ENCODE data around the gene AGK. TPM values are rescaled to one million over a fixed set of nuclear protein-coding genes. Genes with fewer than 3 reads are reported as not detected.

Gene AGK
- total and polyA plus RNA-seq, 2 experiments from 2014 or later: 18.3 to 24.1 TPM

DNA sequence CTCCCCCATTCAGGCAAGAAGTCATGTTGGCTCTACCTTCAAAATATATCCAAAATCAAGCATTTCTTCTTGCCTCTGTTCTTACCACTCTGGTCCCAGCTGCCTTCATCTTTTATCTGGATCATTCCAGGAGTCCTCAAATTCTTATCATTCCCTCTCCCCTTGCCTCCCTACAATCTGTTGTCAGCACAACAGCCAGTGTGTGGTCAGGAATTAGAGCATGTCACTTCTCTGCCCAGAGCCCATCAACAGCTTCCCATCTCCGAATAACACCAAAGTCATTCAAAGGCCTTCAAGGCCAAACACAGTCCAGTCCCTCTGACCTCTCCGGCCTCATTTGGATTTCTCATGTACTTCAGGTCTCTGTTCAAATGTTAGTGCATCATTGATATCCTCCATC, 80.3 kb downstream of the AGK start:
- Histone ChIP-seq H3K27ac (no peak overlapping the region), H3K4me1 (ENCODE audit: insufficient read depth) (no peaks in the 10 kb centered on the region), H3K36me3 (ENCODE audit: low read depth) (no peaks in the 10 kb centered on the region), H4K20me1 (ENCODE audit: insufficient read depth) (no peaks in the 10 kb centered on the region), H3K9ac (no peak overlapping the region), H3K4me2 (ENCODE audit: unreplicated experiment) (no peak overlapping the region), H3F3A (ENCODE audit: insufficient read depth) (no peaks in the 10 kb centered on the region), H3K27me3 (replicated peaks; ENCODE audit: insufficient read depth) (no peaks in the 10 kb centered on the region), H3K9me2 (ENCODE audit: insufficient read depth) (no peaks in the 10 kb centered on the region), H3K4me3 (no peak overlapping the region), H3K9me3 (ENCODE audit: low read depth) (no peaks in the 10 kb centered on the region), H3K79me2 (ENCODE audit: insufficient read depth) (no peaks in the 10 kb centered on the region), H2AFZ (no peak overlapping the region)
- WGBS, 2 experiments (ENCODE audit: low coverage in 1 of 2, low lambda C conversion rate in 2 of 2, missing lambda C conversion rate in 2 of 2): 94 to 100% methylated on average over 2 of the region's 2 CpGs
- no peak for DNase-seq
- no peak for TF ChIP-seq EZH2 (IDR thresholded peaks at IDR 0.05; ENCODE audit: insufficient read depth, poor library complexity, severe bottlenecking)
- no peak for TF ChIP-seq EZH2phosphoT487 (IDR thresholded peaks at IDR 0.05; ENCODE audit: insufficient read depth, low read depth)
- in situ Hi-C loops (cut with MboI): no loop called here

GRCh38 chr7:141634065-141634464, 82.9 kb downstream of the AGK start:
- in situ Hi-C loops (cut with MboI): no loop called here
- H3F3A ChIP-seq (ENCODE audit: insufficient read depth): no peaks in the 10 kb centered on the region
- H3K27ac ChIP-seq: no peak overlapping the region
- no peak overlapping the region for H2AFZ ChIP-seq
- no peaks in the 10 kb centered on the region for H3K9me3 ChIP-seq (ENCODE audit: low read depth)
- WGBS, 2 experiments (ENCODE audit: low coverage in 1 of 2, low lambda C conversion rate in 2 of 2, missing lambda C conversion rate in 2 of 2): 98 to 99% methylated on average over 4 to 5 of the region's 5 CpGs
- H4K20me1 ChIP-seq (ENCODE audit: insufficient read depth): no peaks in the 10 kb centered on the region
- no peak overlapping the region for H3K4me2 ChIP-seq (ENCODE audit: unreplicated experiment)
- no peak overlapping the region for H3K9ac ChIP-seq
- no peak for DNase-seq
- no peaks in the 10 kb centered on the region for H3K4me1 ChIP-seq (ENCODE audit: insufficient read depth)
- no peaks in the 10 kb centered on the region for H3K27me3 ChIP-seq (replicated peaks; ENCODE audit: insufficient read depth)
- no peak for TF ChIP-seq EZH2 (IDR thresholded peaks at IDR 0.05; ENCODE audit: insufficient read depth, poor library complexity, severe bottlenecking)
- no peak for TF ChIP-seq EZH2phosphoT487 (IDR thresholded peaks at IDR 0.05; ENCODE audit: insufficient read depth, low read depth)
- no peaks in the 10 kb centered on the region for H3K9me2 ChIP-seq (ENCODE audit: insufficient read depth)
- H3K4me3 ChIP-seq: no peak overlapping the region
- H3K79me2 ChIP-seq (ENCODE audit: insufficient read depth): no peaks in the 10 kb centered on the region
- H3K36me3 ChIP-seq (ENCODE audit: low read depth): no peaks in the 10 kb centered on the region

- no peaks in the 10 kb centered on the region for H3K4me1 ChIP-seq (ENCODE audit: insufficient read depth)
- H3K36me3 ChIP-seq (ENCODE audit: low read depth): no peaks in the 10 kb centered on the region
- H3K9ac ChIP-seq: no peak overlapping the region
- TF ChIP-seq EZH2phosphoT487 (IDR thresholded peaks at IDR 0.05; ENCODE audit: insufficient read depth, low read depth) (no peak), EZH2 (IDR thresholded peaks at IDR 0.05; ENCODE audit: insufficient read depth, poor library complexity, severe bottlenecking) (no peak)
- no peak overlapping the region for H2AFZ ChIP-seq
- no peaks in the 10 kb centered on the region for H3K9me3 ChIP-seq (ENCODE audit: low read depth)
- no peak overlapping the region for H3K4me2 ChIP-seq (ENCODE audit: unreplicated experiment)
- no peak overlapping the region for H3K4me3 ChIP-seq
- H3K79me2 ChIP-seq (ENCODE audit: insufficient read depth): no peaks in the 10 kb centered on the region
- no peaks in the 10 kb centered on the region for H3K9me2 ChIP-seq (ENCODE audit: insufficient read depth)
- DNase-seq: no peak
- H3F3A ChIP-seq (ENCODE audit: insufficient read depth): no peaks in the 10 kb centered on the region
- in situ Hi-C loops (cut with MboI): no loop called here
- WGBS, 2 experiments (ENCODE audit: low coverage in 1 of 2, low lambda C conversion rate in 2 of 2, missing lambda C conversion rate in 2 of 2): 76 to 83% methylated on average over 3 of the region's 3 CpGs
- H3K27me3 ChIP-seq (replicated peaks; ENCODE audit: insufficient read depth): no peaks in the 10 kb centered on the region
- H4K20me1 ChIP-seq (ENCODE audit: insufficient read depth): no peaks in the 10 kb centered on the region
- H3K27ac ChIP-seq: no peak overlapping the region
These were observed 84.8 kb downstream of the AGK start for GRCh38 chr7:141636053-141636452.

- H3K4me1 ChIP-seq (ENCODE audit: insufficient read depth): no peaks in the 10 kb centered on the region
- H4K20me1 ChIP-seq (ENCODE audit: insufficient read depth): no peaks in the 10 kb centered on the region
- no peak overlapping the region for H3K27ac ChIP-seq
- H3K27me3 ChIP-seq (replicated peaks; ENCODE audit: insufficient read depth): no peaks in the 10 kb centered on the region
- no peaks in the 10 kb centered on the region for H3K79me2 ChIP-seq (ENCODE audit: insufficient read depth)
- peak; percentile 11 for DNase-seq
- no peak overlapping the region for H2AFZ ChIP-seq
- in situ Hi-C loops (cut with MboI): no loop called here
- H3K4me2 ChIP-seq (ENCODE audit: unreplicated experiment): no peak overlapping the region
- H3K36me3 ChIP-seq (ENCODE audit: low read depth): 0 out of 2 replicates have a peak, but pooled peaks cover 8% of the 10 kb centered on the region
- no peak overlapping the region for H3K4me3 ChIP-seq
- H3K9me2 ChIP-seq (ENCODE audit: insufficient read depth): no peaks in the 10 kb centered on the region
- H3K9me3 ChIP-seq (ENCODE audit: low read depth): no peaks in the 10 kb centered on the region
- H3F3A ChIP-seq (ENCODE audit: insufficient read depth): no peaks in the 10 kb centered on the region
- TF ChIP-seq EZH2phosphoT487 (IDR thresholded peaks at IDR 0.05; ENCODE audit: insufficient read depth, low read depth) (no peak), EZH2 (IDR thresholded peaks at IDR 0.05; ENCODE audit: insufficient read depth, poor library complexity, severe bottlenecking) (no peak)
- 83 to 89% methylated on average over 2 of the region's 2 CpGs for WGBS, 2 experiments (ENCODE audit: low coverage in 1 of 2, low lambda C conversion rate in 2 of 2, missing lambda C conversion rate in 2 of 2)
- no peak overlapping the region for H3K9ac ChIP-seq
These were observed 89.1 kb downstream of the AGK start for GRCh38 chr7:141640239-141640840.
